ENCODE results near the gene CAPNS1. TPM values are rescaled to one million over a fixed set of nuclear protein-coding genes. Genes with fewer than 3 reads are reported as not detected.

The CAPNS1 gene
- total and polyA plus RNA-seq, 9 of the 15 experiments (the other 6 are each of a cell fraction or from before 2014, with no cell fraction given), result 77.9 to 576 (median 258) TPM

- TF ChIP-seq AFF4 (CRISPR knock-in tag; IDR thresholded peaks at IDR 0.05) (peak; percentile 78), ATF4 (CRISPR knock-in tag; IDR thresholded peaks at IDR 0.05) (0 out of 2 replicates have a peak, but pooled peaks have one; percentile 16), ETV6 (IDR thresholded peaks at IDR 0.05; ENCODE audit: borderline replicate concordance in 1 of 2, low read depth in 2 of 2, low read length in 1 of 2) (no peak), ETV6 (CRISPR knock-in tag; IDR thresholded peaks at IDR 0.05; ENCODE audit: borderline replicate concordance) (no peak), NFIC (IDR thresholded peaks at IDR 0.05) (peak; percentile 30; the same call in 1 of the 2 replicates), MED1 (CRISPR knock-in tag; IDR thresholded peaks at IDR 0.05; ENCODE audit: borderline replicate concordance) (no peak), FOXK2 (conservative IDR thresholded peaks at IDR 0.05 in 1 of 2, IDR thresholded peaks at IDR 0.05 in 1 of 2; ENCODE audit: low read depth in 2 of 2) (0 out of 4 replicates have a peak, but pooled peaks have one; percentile 21 to 35), HCFC1 (IDR thresholded peaks at IDR 0.05; ENCODE audit: low read depth, low read length) (peak; percentile 64; the same call in 1 of the 2 replicates), ZNF696 (CRISPR knock-in tag; conservative IDR thresholded peaks at IDR 0.05) (no peak), MGA (IDR thresholded peaks at IDR 0.05) (peak; percentile 74)
These were observed at the start of gene CAPNS1 (continued) for GRCh38 chr19:36139473-36140303.

Measured in K562 (cell line).